Stimulated activated effector memory CD8-positive, alpha-beta T cell treated with anti-CD3 and anti-CD28 coated beads, Interleukin-12 subunit alpha, Interleukin-12 subunit beta, amount 100 ng/mL, for 72 hours (primary cell): ENCODE measurements around the gene XPNPEP2.

Source experiments
- ATAC-seq: fragments of 150-1000 bp; cut with Tn5 transposase; 2 replicates; pipeline ENCODE4 v1.10.0; 2021
- DNase-seq, 2 donors: peaks; one replicate each; pipeline ENCODE4 v3.0.0; 2021 to 2022; ENCODE audit warnings: low spot score in 2 of 2
- H3K27ac Mint-ChIP-seq: one replicate; pipeline ENCODE4 v1.8.0; 2022; ENCODE audit warnings: mild to moderate bottlenecking, mixed read lengths
- H3K36me3 Mint-ChIP-seq: one replicate; pipeline ENCODE4 v1.8.0; 2022; ENCODE audit warnings: mild to moderate bottlenecking, mixed read lengths
- H3K4me1 Mint-ChIP-seq: one replicate; pipeline ENCODE4 v1.8.0; 2022; ENCODE audit warnings: mixed read lengths
- H3K4me3 Mint-ChIP-seq: one replicate; pipeline ENCODE4 v1.8.0; 2022; ENCODE audit warnings: mild to moderate bottlenecking, mixed read lengths
- H3K9me3 Mint-ChIP-seq: one replicate; pipeline ENCODE4 v1.8.0; 2022; ENCODE audit warnings: mixed read lengths

Gene XPNPEP2

DNA sequence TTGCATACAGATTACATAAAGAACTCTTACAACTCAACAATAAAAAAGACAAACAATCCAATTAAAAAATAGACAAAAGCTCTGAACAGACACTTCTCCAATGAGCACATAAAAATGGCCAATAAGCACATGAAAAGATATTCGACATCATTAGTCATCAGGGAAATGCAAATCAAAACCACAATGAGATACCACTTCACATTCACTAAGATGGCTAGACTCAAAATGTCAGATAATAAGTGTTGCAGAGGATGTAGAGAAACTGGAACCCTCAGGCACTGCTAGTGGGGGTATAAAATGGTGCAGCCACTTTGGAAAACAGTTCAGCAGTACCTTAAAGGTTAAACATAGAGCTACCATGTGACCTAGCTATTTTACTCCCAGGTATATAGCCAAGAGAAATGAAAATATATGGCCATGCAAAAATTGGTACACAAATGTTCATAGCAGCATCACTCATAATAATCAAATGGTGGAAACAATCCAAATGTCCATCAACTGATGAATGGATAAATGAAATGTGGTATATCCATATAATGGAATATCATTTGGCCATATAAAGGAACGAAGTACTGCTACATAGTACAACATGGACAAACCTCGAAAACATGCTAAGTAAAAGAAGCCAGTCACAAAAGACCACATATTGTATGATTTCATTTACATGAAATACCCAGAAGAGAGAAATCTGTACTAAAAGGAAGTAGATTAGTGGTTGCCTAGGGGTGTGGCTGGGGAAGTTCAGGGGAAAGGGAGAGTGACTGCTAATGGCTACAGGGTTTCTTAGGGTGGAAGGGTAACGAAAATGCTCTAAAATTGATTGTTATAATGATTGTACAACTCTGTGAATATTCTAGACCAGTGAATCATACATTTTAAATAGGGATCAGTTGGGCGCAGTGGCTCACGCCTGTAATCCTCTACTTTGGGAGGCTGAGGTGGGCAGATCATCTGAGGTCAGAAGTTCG is 70.3 kb downstream of the XPNPEP2 start:
- DNase-seq (no peak), ATAC-seq (peak; percentile 65)
- Mint-ChIP-seq H3K36me3 (peaks cover 22% of the 10 kb centered on the region), H3K4me3 (no peak overlapping the region), H3K27ac (no peak overlapping the region), H3K4me1 (peaks cover 11% of the 10 kb centered on the region), H3K9me3 (no peaks in the 10 kb centered on the region)

DNA sequence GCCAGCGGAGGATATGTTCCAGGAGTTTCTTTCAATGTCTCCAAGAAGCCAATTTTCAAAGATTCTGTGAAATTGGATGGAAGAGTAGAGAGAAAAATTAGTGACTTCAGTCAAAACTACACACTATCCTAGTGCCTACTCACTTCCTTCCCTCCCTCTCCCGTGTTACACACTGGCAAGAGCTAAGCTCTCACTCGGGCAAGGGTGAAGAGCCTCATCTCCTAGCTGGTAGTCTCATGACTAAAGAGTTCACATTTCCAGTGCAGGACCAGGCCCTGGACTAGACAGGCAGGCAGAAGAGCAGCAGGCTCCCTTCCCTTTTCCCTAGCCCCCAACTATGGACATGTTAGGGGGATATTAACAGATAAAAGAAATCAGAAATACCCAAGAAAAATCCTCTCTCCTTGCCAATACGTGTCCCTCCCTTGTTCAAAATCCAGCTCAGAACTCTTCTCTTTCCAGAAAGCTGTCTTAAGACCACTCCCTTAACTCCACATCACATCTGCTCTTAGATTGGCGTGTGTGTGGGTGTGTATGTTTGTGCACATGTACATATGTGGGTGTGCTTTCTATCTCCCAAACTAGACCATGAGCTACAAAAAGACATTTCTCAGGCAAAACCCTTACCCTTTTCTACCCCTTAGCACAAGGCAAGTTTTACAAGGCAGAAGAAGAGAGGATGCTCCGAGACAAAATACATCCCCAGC is 75.0 kb downstream of the XPNPEP2 start:
- Mint-ChIP-seq H3K36me3 (peaks cover 13% of the 10 kb centered on the region), H3K4me1 (peaks cover 7% of the 10 kb centered on the region), H3K27ac (no peak overlapping the region), H3K4me3 (no peak overlapping the region), H3K9me3 (no peaks in the 10 kb centered on the region)
- ATAC-seq = no peak
- no peak for DNase-seq

DNA sequence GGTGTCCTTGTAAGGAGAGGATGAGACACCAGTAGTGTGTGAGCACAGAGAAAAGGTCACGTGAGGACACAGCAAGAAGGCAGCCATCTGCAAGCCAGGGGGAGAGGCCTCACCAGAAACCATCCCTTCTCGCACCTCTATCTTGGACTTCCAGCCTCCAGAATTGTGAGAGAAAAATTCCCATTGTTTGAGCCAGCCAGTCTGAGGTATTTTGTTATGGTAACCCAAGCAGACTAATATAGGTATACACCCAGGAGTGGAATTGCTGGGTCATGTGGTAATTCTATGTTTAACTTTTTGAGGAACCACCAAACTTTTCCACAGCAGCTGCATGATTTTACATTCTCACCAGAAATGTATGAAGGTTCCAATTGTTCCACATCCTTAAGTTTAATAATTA is 79.3 kb downstream of the XPNPEP2 start:
- Mint-ChIP-seq H3K4me1 (no peaks in the 10 kb centered on the region), H3K4me3 (no peak overlapping the region), H3K36me3 (peaks cover 9% of the 10 kb centered on the region), H3K27ac (no peak overlapping the region), H3K9me3 (no peaks in the 10 kb centered on the region)
- no peak for ATAC-seq
- no peak for DNase-seq
